Measurements from ENCODE around the gene ATL1.
A peak's percentile ranks its signal among the peaks of the same experiment; 100 is the strongest.

Gene ATL1

DNA sequence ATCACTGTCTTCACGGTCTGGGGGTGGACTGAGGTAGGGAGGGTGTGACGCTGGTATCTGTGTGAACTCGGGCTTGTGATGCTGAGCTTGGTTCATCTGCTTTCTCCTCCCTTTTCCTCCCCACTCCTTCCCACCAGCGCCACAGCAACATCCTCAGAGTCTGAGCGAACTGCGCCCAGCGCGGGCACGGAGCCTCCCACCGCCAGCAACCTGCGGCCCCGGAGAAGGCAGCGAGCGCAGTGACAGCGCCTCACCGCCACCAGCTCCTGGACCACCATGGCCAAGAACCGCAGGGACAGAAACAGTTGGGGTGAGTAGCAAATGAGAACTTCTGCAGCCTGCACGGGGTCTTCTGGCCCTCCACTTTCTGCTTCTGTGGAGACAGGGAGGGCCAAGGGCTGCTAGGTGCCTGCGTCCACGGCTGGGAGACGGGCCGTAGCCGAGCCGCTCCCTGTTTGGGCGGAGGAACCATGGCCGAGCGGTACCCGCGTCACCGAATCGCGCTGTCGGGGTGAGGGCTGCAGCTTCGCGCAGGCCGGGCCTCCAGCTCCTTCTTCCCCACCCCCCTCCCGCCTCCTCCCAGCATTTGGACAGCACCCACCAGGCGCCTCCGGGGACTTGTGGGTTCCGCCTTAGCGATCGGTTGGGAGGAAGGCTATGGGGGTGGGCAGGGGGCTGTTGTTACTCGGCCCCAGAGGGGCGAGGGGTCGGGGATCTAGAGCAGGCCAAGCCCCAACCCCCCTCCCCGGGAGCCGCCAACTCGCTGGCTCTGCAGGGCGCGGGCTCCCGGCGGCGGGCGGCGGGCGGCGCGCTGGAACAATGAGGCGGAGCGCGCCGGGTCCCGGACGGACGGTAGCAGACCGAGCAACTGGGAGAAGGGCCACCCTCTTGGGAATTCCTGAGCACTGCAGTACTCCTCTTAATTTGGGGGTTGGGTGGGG is at the start of gene ATL1:
ATL1 (plus strand) TSS at position 156 of the 941 bp plus-strand sequence; CDS start at position 277, 121 bp downstream.
- peak; percentile 77 for DNase-seq

DNA sequence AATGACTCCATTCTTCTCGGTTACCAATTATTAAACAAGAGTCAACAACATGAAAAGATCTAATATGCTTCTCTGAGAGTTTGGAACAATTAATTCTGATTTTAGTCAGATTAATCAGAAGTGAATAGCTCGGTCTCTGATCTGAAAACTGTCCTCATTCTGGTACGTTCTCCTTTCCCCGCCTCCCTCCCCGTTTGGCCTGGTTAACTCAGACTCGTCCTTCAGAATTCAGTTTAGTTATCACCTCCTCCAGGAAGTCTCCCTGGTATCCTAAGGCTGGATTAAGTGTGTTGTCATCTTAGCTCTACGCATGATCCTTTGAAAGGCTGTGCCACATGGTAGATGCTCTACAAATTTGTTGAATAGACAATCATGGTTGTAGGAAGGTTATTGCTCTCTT is 49.8 kb upstream of the ATL1 start:
- DNase-seq = no peak

DNA sequence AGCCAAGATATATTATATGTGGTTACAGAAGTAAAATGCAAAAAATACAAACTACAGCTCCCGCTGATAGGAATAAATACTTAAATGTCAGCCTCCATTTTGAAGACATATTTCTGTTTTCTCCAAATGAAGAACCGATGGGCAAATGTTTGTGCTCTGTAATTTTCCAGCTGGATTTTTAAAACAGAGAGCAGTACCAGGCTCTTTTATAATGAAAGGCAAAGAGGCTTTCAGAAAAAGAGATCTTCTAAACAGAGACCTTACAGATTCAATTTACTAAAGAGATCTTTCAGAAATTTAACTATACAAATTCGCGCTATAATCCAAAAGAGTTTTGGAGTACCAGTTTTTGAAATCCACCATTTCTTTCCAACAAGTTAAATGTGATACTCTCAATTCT is 47.5 kb upstream of the ATL1 start:
- DNase-seq = no peak

DNA sequence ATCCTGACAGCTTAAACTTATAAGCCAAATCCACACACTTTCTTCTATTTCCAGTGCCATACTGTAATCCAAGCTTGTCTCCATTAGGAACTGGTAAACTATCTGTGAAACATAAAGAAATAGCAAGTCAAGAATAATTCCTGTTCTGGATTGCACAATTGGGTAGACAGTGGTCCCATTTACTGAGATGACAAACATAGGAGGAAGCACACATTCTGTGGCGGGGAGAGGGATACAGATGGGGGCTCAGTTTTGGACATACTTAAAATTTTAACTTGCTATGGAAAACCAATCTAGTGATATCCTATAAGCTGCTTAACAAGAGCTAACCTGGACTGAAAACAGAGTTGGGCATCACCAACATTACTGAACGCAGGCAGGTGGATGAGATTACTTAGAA is 43.9 kb upstream of the ATL1 start:
- no peak for DNase-seq

DNA sequence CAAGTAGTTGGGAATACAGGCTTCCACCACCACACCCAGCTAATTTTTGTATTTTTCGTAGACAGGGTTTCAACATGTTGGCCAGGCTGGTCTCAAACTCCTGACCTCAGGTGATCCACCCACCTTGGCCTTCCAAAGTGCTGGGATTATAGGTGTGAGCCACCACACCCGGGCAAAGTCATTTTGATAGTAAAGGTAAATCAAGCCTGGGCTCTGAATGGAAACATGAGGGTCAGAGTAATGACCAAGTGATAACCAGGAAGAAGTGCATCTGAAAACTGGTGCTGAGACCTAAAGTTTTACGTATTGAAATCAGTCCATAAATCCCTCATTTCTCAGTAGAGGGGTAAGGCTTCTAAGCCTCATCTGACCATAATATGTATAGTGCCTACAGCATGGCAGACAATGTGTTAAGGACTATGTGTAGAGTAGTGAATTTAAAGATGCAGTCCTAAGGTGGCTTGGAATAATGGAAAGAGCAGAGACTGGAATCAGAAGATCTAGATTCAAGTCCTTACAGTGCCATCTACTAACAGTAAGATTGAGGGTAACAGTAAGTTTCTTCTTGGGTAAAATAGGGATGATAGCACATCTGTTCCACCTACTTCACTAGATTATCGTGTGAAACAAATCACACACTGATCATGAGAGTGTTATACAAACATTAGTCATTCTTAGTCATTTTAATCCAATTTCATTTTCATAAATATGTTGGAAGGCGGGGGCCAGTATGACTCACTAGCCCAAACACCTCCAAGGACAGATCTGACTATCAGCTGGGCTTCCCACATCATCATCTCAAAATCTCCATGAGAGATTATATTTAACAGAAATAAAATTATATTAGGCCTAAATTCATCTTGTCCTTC is 38.8 kb upstream of the ATL1 start:
- DNase-seq = peak; percentile 86

DNA sequence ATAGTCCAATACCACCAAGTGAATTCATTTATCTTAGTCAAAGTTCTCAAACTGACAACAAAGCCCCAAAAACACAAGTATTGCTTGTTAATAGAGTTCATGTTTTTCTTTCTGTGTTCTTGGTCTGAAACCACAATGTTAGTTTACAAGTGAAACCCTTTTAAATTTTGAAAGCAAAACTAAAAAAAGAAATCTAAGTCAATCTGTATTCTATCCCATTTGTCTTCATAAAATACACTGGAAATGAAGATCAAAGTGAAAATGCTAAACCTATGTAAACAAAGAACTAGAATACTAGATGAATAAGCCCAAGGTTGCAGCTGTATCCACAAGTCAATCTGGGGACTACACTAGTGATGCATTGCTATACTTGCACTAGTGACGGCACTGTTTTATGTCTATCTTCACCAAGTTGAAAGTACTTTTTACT is 38.0 kb upstream of the ATL1 start:
- no peak for DNase-seq

DNA sequence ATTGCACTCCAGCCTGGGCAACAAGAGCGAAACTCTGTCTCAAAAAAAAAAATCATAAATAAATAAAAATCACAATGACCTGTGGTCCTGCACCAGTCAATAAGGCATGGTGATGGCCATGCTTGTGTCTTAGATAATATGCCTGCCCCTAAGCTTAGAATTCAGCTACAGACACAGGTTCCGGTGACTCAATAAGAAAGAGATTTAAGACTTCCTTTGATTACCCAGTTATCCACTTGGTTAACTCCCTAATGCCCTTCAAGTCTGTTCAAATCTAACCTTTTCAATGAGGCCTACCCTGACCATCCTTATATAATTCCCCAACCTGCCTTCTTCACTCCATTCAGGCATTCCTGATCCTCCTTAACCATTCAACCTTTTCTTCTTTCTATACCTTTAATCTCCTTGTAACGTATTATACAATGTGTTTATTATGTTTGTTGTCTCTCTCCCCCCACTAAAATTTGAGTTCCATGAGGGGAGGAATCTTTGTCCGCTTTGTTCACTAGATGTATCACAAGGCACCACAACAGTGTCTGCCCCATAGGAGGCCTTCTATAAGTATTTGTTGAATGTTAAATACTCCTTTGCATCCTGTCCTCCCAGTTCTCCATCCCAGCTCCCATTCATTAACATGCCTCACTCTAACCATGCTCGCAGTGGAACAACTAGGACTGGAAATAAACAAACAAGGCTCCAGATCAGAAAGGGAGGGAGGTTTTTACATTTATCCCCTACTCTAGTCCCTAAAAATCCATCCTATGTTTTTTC is 36.5 kb upstream of the ATL1 start:
- no peak for DNase-seq

DNA sequence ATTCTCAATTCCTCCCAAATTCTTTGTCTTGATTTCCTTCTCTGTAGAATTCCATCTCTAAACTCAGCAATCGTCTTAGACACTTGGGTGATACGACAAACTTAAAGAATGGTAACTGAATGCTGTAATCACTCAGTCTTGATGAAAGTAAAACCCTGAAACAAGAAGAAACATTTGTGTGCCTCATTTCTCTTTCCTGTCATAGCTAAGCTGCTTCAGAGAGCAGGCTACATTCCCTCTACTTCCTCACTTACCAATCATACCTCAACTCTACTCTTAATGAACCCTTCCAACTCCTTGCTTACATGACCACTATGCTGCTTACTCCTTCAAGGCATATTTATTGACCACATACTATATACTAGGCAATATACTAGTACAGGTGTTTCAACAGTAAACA is 35.9 kb upstream of the ATL1 start:
- DNase-seq = no peak

DNA sequence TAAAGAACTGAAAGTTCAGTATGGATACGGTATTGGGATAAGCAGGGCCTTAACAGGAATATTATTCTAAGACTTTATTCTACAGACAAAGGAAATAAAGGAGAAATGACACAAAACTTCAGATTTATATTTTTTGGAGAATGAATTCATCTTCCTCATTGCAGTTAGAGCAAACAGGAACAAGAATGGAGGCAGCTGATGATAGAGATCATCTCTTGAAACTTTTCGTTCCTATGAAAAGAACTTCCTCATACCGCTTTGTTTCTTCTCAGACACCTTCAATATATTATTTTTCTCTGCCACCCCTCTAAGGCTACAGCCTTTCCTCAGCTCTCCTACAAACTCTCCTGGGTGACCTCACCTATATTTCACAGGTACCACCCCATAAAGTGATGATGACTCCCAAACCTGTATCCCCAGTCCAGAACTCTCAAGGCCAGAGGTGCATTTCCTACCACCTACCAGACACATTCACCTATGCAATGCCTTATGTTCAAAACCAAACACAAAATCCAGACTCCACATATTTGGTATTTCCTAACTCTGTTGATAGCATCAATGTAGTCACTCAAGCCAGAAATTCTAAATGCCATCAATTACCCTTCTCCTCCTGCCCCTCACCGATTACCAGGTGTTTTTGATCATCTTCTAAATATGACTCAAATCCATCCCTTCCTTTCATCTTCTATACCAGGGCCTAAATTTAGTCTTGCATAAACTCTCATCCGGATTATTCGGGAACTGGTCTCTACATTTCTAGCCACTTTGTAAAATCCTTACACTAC is 35.0 kb upstream of the ATL1 start:
- peak; percentile 43 for DNase-seq

DNA sequence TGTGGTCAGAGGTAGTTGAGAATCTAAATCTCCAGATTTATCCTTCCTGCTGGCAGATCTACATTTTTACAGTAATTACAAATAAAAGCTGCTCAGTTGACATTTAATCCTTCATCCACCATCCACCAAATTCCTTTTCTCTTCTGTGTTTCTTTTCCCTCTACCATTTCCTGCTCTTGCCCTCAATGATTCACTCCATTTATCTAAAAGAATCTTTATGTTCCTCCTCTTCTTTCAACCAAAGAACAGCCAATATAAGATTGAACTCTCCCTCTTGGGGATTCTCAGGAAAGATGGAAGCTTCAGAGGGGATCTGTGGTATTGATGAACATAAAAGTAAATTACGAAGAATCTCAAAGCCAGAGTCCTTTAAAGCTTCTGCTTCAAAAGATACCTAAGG is 31.9 kb upstream of the ATL1 start:
- DNase-seq = peak; percentile 80

DNA sequence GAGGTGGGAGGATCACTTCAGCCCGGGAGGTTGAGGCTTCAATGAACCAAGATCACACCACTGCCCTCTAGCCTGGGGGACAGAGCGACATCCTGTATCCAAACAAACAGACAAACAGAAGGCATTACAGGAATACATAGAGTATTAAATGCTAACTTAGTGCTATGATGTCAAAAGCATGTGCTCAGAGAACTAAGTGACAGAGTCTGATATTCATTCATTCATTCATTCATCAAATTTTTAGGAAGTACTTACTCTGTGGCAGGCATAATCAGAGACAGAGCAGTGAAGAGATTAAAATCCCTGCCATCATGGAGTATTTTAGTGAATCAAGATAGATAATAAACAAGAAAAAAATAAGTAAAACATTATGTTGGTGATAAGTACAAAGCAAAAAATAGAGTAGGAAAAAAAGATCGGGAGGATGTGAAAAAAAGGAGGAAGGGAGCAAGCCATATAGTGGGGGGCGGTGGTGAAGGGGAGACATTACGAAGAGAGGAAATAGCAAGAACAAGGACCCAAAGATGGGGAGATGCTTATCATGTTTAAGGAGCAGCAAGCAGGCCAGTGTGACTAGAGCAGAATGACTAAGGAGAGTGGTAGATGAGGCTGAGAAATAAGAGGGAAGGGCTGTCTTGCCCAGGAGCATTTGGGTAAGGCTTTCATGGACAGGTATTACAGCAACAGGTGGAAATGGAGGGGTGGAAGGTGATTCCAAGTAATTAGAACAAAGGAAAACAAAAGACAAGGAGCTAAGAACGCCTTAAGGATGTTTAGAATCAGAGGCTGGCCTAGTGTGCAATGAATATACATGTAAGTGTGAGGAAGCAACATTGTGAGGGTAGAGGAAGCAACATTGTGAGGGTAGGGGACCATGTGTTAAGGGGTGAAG is 30.4 kb upstream of the ATL1 start:
- DNase-seq = peak; percentile 38

DNA sequence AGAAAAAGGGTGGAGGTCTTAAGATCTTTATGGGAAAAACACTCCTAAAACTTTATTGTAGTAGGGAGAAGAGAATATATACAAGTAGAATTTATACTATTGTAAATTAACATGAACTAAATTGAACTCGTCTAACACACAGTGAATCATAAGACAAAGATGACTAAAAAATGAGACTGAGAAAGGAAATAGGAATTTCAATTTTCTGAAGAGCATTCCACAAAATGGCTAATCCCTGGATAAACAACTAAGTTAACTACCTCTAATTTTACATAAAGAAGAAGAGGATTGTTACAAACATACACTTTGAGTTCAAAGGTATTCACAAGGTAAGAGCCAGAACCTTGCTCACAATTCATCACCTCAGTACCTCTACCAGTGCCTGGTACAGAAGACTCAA is 29.6 kb upstream of the ATL1 start:
- peak; percentile 68 for DNase-seq

DNA sequence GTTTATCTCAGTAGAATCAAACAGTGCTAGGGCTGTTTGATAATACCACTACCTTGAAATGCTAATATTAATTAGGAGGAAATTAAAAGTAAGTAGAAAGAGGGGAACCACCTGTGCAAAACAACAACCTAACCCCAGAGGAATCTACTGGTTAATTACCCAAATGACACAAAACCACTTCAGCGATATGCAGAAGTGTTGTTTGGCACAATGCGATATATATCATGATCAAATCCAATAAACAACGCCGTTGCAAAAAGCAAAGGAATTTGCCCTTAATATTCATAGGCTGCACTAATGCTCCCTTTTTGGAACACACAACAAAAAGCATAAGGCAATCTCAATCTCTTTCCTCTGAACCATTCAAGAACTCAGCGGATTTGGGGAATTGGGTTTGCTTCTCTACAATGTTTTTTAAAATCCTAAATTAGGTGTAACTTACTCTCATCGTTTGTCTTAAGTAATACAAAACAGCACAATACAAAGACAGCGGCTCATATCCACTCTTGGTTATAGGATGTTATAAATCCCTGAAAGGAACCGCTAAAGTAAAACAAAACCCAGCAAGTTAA is 29.1 kb upstream of the ATL1 start:
- no peak for DNase-seq

DNA sequence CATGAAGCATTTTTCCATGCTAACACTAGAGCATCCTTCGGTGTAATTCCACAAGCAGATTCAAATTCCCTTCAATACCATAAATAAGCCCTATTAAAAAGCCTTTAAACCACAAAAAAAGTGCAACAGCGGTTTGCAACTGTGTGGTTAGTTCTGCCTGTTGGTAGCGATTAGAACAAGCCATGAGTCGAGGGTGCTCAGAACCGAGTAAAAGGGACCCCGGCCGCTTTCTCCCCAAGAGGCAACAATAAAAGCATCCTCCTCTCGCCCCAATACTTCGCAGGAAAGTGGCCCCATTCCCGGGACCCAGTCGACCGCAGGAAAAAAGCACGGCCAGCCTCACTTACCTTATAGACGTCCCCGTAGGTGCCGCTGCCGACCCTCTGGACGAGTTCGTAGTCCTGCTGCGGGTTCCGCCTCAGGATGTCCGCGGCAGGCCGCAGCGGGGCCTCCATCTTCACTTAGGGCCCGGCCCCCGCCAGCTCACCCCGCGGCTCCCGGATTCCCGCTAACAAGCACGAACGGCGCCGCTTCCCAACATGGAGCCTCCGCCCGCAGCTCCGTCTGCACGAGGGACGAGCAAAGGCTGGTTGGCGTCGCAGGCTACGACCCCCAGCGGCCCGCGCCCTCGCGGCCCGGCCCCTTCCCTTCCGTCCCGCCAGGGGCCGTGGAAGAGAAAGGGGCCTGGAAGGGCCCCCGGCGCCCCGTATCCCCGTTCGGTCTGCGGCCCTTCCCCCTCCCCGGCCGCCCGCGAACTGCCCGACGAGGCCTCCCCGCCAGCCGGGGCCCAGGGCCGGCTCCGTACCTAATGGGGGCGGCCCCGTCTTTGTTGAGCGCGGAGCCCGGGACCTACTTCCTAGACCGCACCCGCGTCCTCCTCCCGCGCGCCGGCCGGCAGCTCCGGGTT is 28.1 kb upstream of the ATL1 start:
- DNase-seq = peak; percentile 52

DNA sequence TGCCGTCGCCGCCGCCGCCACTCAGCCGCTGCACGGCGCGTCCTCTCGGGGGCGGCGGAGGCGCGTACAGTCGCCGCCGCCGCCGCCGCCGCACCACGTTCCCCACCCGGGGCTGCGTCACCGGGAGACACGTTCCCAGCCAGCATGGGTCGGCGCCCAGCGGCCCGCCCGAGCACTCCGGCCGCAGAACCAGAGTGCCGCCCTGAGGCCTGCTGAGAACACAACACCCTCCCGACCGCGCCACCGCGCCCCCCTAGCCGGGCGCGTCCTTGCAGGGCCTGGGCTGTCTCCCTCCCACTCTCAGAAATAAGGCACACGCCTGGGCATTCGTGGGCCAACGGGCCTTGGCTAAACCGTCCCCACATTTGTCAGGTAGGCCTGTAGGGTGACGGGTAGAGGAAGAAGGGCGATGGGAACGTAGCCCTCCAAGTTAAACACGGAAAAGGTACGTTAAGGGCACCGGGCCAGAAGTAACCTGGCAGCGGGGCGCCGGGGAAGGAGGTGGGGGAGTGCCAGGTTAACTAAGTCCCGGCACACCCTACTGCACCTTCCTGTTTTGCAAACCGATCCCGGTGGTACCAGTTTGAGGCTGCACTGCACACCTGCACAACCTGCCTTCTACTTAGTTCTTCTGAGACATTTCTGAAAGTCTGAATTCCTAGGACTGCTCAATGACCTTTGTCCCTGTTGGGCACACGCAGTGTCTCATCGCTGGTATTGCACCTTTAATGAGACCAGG is 27.3 kb upstream of the ATL1 start, which contains the start of gene MAP4K5:
MAP4K5 (minus strand) TSS at position 68 of the 739 bp plus-strand sequence. CDS start 520 bp downstream, outside the sequence.
- peak; percentile 93 for DNase-seq

DNA sequence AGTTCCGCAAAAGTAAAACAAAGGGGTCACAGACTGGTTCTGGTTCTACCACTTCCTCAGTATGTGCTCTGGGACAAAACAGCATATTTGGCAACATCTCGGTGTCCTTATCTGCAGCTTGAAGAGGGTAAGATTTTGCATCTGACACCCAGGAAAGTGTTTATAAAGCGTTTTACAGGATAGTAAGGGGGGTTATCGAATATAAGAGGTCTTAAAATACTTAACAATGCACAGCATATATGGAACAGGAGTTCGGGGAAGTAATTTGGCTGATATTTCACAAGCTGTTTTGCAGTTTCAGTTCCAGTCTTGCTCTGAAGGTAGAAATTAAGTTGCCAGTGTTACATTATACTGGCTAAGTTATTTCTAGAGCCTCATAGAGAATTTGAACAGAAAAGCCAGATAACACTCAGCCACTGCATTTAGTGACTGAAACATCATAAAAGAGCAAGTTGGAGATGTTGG is 26.7 kb upstream of the ATL1 start:
- DNase-seq = no peak

DNA sequence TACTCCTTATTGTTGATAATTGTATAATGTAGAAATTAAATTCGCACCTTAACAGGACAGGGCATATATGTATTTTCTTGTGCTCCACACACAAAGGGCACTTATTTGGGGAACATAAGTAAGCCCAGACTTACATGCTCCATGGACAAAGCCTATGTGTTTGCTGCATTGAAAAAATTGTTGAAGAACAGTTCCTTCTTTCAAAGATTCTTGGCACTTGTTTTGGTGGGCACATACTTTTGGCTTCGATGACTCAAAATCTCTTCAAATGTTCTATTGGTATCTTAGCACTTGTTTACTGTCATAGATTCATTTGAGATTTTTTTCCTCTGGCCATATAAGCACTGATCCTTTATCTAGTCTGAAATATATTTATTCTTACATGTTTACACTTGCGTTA is 26.1 kb upstream of the ATL1 start:
- peak; percentile 38 for DNase-seq

DNA sequence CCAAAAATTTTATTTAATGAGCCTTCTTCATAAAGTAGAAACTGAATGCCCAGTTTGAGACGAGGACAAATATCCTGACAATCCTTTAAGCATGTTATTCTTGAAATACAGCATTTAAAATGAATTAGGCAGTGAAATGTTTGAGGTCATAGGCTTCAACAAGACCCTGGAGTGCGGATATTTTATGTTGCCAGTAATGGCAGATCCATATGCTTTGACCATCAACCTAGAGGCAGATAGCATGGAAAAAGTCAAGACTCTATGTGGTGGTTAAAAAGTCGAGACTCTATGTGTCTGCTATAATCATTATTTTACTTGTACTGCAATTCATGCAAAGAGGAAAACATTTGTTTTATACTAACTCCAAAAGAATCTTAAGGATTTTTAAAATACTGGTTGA is 25.5 kb upstream of the ATL1 start:
- DNase-seq = no peak

DNA sequence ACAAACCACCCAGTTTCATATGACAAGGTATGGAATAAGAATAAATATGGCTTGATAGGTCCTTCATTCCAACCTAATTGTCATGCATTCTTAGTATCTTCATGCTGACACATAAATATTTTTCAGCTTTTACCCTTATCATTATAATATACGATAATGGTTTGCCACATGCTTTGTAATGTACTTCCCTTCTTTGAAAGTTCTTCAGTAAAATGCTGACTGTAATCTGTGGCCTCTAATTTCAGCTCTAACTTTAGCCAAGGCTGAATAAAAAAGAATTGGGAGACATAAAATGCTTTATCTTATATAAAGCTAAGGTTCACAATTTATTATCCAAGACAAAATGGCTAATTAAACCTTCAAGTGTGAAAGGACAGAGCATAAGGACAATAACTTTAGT is 24.9 kb upstream of the ATL1 start:
- no peak for DNase-seq
